ENCODE measurements around the gene HDAC1.

The HDAC1 gene

DNA sequence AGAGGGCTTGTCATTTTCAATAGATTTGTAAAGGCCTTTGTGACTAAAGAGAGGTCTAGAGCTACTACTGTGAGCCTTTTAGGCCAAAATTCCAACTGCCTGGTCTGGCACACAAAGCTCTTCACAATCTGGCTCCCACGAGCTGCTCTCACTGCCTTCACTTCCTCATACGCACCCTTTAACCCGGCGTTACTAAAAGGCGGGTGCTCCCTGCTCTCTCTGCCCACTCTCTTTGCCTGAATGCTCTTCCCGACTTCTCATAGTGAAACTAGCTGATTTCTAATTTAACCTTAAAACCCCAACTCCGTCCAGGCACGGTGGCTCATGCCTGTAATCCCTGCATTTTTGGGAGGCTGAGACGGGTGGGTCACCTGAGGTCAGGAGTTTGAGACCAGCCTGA, 88.2 kb downstream of the HDAC1 start:
- no peak for DNase-seq

Measured in activated gamma-delta T cell treated with Interleukin-2 at 50 U/mL for 16 hours (primary cell).